MM.1S (cell line): Measurements from ENCODE around the gene SMPD3.

Source experiments
- DNase-seq: peaks from one replicate; pipeline ENCODE4 v3.0.0-alpha.2; 2015
- H2AFZ ChIP-seq: fragments of 300-600 bp; sonication (generic); 2 replicates; pipeline ENCODE4 v1.6.0; 2016; ENCODE audit warnings: antibody characterized with exemption, low read length
- H3F3A ChIP-seq: fragments of 300-600 bp; sonication (generic); 2 replicates; pipeline ENCODE4 v1.6.1; 2016; ENCODE audit warnings: mild to moderate bottlenecking, antibody characterized with exemption, low read length, moderate library complexity, mixed read lengths; ENCODE audit not compliant: insufficient read depth
- H3K27ac ChIP-seq: fragments of 300-600 bp; sonication (generic); 2 replicates; pipeline ENCODE4 v1.5.1; 2016; ENCODE audit warnings: mild to moderate bottlenecking, low read length
- H3K27me3 ChIP-seq: fragments of 300-600 bp; sonication (generic); replicated peaks from 2 replicates; pipeline ENCODE4 v1.6.0; 2016; ENCODE audit warnings: low read length; ENCODE audit not compliant: insufficient read depth
- H3K36me3 ChIP-seq: fragments of 300-600 bp; sonication (generic); replicated peaks from 2 replicates; pipeline ENCODE4 v1.6.1; 2016; ENCODE audit warnings: mild to moderate bottlenecking, low read length, mixed read lengths; ENCODE audit not compliant: insufficient read depth
- H3K4me1 ChIP-seq: fragments of 300-600 bp; sonication (generic); 2 replicates; pipeline ENCODE4 v1.6.1; 2016; ENCODE audit warnings: low read length, mixed read lengths
- H3K4me2 ChIP-seq: fragments of 300-600 bp; sonication (generic); 2 replicates; pipeline ENCODE4 v1.6.0; 2016; ENCODE audit warnings: low read depth, low read length
- H3K4me3 ChIP-seq: fragments of 300-600 bp; sonication (generic); 2 replicates; pipeline ENCODE4 v1.5.1; 2016; ENCODE audit warnings: low read length, mixed read lengths
- H3K79me2 ChIP-seq: fragments of 300-600 bp; sonication (generic); 2 replicates; pipeline ENCODE4 v1.6.1; 2016; ENCODE audit warnings: mixed run types, low read length, mixed read lengths
- H3K9ac ChIP-seq: fragments of 300-600 bp; sonication (generic); 2 replicates; pipeline ENCODE4 v1.6.1; 2016; ENCODE audit warnings: low read length, mixed read lengths
- H3K9me2 ChIP-seq: fragments of 300-600 bp; sonication (generic); replicated peaks from 2 replicates; pipeline ENCODE4 v1.6.1; 2016; ENCODE audit warnings: mild to moderate bottlenecking, low read length, mixed read lengths; ENCODE audit not compliant: insufficient read depth
- H3K9me3 ChIP-seq: fragments of 300-600 bp; sonication (generic); replicated peaks from 2 replicates; pipeline ENCODE4 v1.6.1; 2016; ENCODE audit warnings: mild to moderate bottlenecking, low read length, mixed read lengths; ENCODE audit not compliant: insufficient read depth
- H4K20me1 ChIP-seq: fragments of 300-600 bp; sonication (generic); 2 replicates; pipeline ENCODE4 v1.6.1; 2016; ENCODE audit warnings: mild to moderate bottlenecking, low read length, moderate library complexity, mixed read lengths; ENCODE audit not compliant: insufficient read depth
- CTCF ChIP-seq: fragments of 300-600 bp; sonication (generic); IDR thresholded peaks from 2 replicates; pipeline ENCODE4 v1.5.1; 2016; ENCODE audit warnings: antibody characterized with exemption, low read length, mixed read lengths
- EZH2 ChIP-seq: fragments of 300-600 bp; sonication (generic); optimal IDR thresholded peaks from 2 replicates; pipeline ENCODE3; 2017; ENCODE audit warnings: low read depth, mild to moderate bottlenecking, antibody characterized with exemption, low read length, mixed read lengths
- EZH2phosphoT487 ChIP-seq: fragments of 300-600 bp; sonication (generic); IDR thresholded peaks from 2 replicates; pipeline ENCODE4 v1.6.1; 2018; ENCODE audit warnings: antibody characterized with exemption, low read length

Gene SMPD3

GRCh38 chr16:68453816-68454215 lies 5.5 kb upstream of the SMPD3 start:
- H3K9ac ChIP-seq, result no peak overlapping the region
- H3K36me3 ChIP-seq, result no peaks in the 10 kb centered on the region
- no peaks in the 10 kb centered on the region for H3K79me2 ChIP-seq
- H3K4me1 ChIP-seq, result 0 out of 2 replicates have a peak, but pooled peaks cover 4% of the 10 kb centered on the region
- H3K4me2 ChIP-seq, result no peak overlapping the region
- H4K20me1 ChIP-seq, result no peaks in the 10 kb centered on the region
- no peaks in the 10 kb centered on the region for H3K9me2 ChIP-seq
- no peak for DNase-seq
- H3K27ac ChIP-seq, result no peak overlapping the region
- TF ChIP-seq EZH2phosphoT487 (no peak), CTCF (no peak), EZH2 (no peak)
- H3K27me3 ChIP-seq, result no peaks in the 10 kb centered on the region
- no peak overlapping the region for H3K4me3 ChIP-seq
- no peaks in the 10 kb centered on the region for H3F3A ChIP-seq
- H3K9me3 ChIP-seq, result no peaks in the 10 kb centered on the region
- no peak overlapping the region for H2AFZ ChIP-seq

GRCh38 chr16:68452176-68452575 lies 3.9 kb upstream of the SMPD3 start:
- Histone ChIP-seq H3K9ac (no peak overlapping the region), H3F3A (no peaks in the 10 kb centered on the region), H3K9me2 (no peaks in the 10 kb centered on the region), H4K20me1 (no peaks in the 10 kb centered on the region), H3K9me3 (no peaks in the 10 kb centered on the region), H3K36me3 (no peaks in the 10 kb centered on the region), H3K27me3 (no peaks in the 10 kb centered on the region), H3K4me3 (no peak overlapping the region), H3K79me2 (0 out of 2 replicates have a peak, but pooled peaks cover 7% of the 10 kb centered on the region), H2AFZ (no peak overlapping the region), H3K27ac (no peak overlapping the region), H3K4me2 (no peak overlapping the region), H3K4me1 (0 out of 2 replicates have a peak, but pooled peaks cover 4% of the 10 kb centered on the region)
- TF ChIP-seq CTCF (no peak), EZH2 (no peak), EZH2phosphoT487 (no peak)
- DNase-seq, result no peak

- Histone ChIP-seq H3K4me2 (no peak overlapping the region), H2AFZ (no peak overlapping the region), H3K27me3 (no peaks in the 10 kb centered on the region), H3K9me3 (no peaks in the 10 kb centered on the region), H3K4me3 (no peak overlapping the region), H3K79me2 (0 out of 2 replicates have a peak, but pooled peaks cover 7% of the 10 kb centered on the region), H4K20me1 (no peaks in the 10 kb centered on the region), H3F3A (no peaks in the 10 kb centered on the region), H3K27ac (no peak overlapping the region), H3K9me2 (no peaks in the 10 kb centered on the region), H3K9ac (no peak overlapping the region), H3K4me1 (0 out of 2 replicates have a peak, but pooled peaks cover 4% of the 10 kb centered on the region), H3K36me3 (no peaks in the 10 kb centered on the region)
- no peak for DNase-seq
- no peak for TF ChIP-seq EZH2
- TF ChIP-seq CTCF, result no peak
- no peak for TF ChIP-seq EZH2phosphoT487
Observed at GRCh38 chr16:68451676-68452075, 3.4 kb upstream of the SMPD3 start.
